HG02759 (cell line): ENCODE measurements around the gene EDA.

Source experiments
- ATAC-seq: cut with Tn5 transposase; IDR thresholded peaks from one replicate; pipeline ENCODE4 v1.9.1; 2021; ENCODE audit warnings: mild to moderate bottlenecking, moderate library complexity; ENCODE audit not compliant: unreplicated experiment

EDA gene

DNA sequence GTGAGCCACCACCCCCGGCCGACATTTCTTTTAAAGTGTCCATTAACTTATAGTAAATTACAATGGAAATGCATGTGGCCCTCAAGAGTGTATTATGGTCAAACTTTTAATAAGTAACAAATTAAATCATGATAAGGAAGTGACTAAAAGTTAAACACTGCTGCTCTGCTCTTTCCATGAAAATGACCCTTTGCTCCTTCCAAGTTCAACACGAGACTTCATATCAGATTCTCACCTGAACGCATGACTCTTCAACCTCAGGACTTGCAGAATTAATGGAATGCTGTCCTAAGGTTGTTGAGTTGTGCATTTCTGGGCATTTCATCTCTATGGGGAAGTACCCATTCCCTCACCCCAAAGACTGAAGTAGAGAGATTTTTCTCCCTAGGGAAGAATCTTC lies 406.7 kb downstream of the EDA start:
- ATAC-seq = no peak

DNA sequence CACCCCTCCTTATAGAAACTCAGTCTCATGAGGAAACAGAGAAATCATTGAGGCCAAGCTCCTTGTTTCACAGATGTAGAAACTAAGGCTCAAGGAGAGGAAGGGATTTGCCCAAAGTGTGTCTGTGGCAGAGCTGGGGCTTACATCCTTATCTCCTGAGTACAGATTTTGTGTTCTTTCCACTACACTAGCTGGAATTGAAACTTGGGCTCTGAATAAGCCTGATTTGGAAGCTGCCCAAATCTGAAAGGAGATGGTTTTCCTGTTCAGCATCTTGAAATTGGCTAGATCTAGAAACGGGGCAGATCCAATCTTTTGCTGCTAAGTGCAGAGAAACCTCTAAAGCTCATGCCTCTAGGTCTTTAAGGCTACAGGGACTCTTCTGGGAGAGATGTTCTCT lies 409.6 kb downstream of the EDA start:
- no peak for ATAC-seq

DNA sequence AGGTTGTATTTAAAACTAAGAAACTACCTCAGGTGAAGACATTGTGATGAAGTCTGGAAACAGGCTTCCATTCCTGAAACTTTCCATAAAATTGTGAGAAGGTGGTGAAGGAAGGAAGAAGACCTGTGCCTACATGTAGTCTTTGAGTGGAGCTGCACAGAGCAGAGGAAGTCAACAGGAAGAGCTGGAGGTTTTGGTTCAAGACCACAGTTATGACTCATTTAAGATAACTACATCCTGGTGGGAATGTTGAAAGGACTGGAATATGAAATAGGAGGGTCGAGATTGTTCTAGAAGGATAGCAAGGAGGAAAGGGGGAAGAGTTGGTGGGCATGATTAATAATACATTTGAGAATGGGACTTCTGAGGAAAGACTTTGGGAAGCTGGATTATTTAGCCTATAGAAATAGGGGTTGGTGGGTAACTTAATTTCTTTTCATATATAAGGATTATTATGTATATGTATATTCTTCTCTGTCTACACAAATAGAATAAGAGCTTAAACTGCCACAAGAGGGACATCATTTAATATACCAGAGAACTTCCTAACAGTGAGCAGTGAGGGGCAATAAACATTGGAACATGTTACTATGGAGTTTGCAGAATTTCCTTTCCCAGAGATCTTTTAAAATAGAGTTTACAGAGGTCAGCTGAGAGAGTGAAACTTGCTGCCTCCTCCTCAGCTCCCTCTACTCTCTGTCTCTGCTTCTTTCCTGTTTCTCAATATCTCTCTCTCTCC lies 410.4 kb downstream of the EDA start:
- ATAC-seq = no peak

GRCh38 chrX:70026851-70027200 lies 410.9 kb downstream of the EDA start:
- no peak for ATAC-seq

DNA sequence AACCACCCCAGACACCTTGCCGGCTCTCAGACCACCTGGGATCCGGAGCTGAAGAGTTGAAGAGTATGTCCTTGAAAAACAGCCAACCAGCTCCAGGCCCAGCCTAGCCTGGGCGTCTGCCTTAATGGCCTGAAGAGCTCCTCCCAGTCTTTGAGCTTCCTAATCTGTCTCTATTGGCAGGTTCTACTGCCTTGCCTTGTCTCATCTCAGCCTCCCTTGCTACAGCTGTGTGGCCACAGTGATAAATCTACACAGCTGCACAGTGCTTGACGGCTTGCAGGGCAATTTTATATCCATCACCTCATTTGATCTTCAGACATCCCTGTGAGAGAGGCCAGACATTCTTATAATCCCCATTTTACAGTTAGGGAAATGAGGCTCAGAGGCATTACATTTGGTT lies 413.9 kb downstream of the EDA start:
- ATAC-seq = no peak

GRCh38 chrX:70030301-70030767 lies 414.4 kb downstream of the EDA start:
- peak; percentile 79 for ATAC-seq

GRCh38 chrX:70032792-70033191 lies 416.9 kb downstream of the EDA start:
- no peak for ATAC-seq

GRCh38 chrX:70033348-70034051 lies 417.6 kb downstream of the EDA start:
- ATAC-seq = peak; percentile 84

DNA sequence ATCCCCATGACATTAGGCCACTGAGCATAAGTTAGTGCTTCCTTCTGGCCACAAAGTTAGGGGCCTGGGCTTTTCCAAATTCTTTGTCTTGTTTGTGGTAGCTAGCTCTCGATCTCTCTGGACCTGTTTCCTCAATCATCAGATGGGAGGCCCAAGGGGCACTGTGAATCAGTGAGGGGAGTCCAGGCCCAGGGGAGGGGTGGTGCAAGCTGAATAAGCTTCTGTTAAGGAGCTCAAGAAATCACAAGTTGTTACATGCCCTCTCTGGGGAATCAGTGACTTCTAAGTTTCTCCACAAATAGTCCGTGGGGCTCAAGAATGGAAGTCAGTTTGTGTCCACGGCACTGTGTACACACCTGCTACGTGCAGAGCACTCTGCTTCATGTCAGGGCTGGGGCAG lies 418.7 kb downstream of the EDA start:
- no peak for ATAC-seq

DNA sequence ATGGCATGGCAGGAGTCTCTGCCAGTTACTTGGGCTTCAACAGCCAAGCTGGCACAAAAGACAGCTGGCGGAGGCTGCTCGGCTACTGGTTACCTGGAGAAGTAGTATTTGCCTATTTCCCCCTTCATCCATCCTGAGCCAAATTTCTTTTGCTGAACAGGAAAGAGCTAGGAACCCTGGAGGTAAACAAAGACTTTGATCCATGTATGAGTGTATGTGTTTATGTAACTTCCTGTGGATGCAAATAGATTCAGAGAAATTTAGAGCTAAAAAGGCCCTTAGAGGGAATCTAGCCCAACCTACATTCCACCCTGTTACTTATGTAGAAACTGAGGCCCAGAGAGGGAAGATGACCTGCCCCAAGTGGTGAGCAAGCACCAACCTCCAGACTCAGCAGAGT lies 422.6 kb downstream of the EDA start:
- no peak for ATAC-seq

GRCh38 chrX:70038951-70039350 lies 423.0 kb downstream of the EDA start:
- ATAC-seq = no peak

GRCh38 chrX:70039758-70040157 lies 423.8 kb downstream of the EDA start:
- no peak for ATAC-seq

DNA sequence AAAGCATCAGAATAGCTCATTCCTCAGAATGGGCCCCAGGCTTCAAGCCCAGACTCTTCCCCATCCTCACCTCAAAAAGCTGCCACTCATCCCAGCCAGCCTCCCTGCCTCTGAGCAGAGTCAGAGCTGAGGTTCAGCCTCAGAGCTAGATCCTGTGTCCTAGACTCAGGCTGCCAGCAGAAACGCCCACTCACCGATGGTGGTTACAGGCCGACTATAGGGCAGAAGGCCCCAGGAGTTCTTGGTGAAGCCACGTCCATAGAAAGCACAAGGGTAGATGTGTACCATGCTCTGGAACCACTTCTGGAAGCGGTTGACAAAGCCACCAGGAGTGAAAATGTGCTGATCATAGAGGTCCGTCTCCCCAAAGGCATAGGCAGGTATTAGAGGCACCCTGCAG lies 426.1 kb downstream of the EDA start:
- no peak for ATAC-seq

DNA sequence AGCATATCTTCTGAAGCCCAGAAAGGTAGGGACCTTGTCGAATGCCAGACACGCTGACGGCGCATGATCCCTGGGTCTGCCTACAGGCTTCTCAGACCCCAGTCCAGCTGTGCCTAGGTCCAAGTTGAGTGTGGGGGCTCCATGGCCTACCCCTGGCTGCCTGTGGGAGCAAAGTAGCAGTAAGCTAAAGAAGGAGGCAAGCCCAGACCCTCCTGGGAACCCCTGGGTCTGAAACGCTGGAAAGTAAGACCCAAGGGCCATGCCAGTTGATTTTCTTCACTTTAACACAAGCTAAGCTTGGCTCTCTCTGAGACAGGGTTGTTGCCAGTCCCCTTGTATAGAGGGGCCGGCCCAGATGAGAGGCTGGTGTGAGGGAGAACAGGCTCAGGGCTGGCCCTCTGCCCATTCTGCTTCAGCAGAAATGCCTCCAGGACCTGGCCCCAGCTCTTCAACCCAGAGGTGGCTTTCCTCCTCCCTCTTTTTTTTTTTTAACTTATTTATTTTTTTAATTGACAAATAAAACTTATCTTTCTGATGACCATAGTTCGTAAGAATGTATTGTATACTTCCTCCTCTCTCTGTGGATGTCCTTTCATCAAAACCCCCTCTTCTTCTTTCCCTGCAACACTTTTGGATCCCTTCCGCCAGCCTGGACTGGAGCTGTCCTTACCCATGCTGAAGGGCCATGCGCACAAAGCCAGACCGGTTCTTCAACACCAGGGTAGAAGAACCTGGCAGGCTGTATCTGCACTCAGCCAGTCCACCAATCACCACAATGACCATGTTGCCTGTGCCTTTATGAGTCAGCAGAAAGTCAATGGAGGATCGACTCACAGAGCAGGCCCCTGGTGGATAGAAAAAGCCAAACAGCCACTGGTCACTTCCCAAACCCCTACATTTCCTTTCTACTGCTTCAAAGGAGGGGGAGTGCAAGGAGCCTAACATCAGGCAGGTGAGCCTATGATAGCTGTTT lies 426.8 kb downstream of the EDA start:
- no peak for ATAC-seq

GRCh38 chrX:70043685-70044084 lies 427.8 kb downstream of the EDA start:
- no peak for ATAC-seq

DNA sequence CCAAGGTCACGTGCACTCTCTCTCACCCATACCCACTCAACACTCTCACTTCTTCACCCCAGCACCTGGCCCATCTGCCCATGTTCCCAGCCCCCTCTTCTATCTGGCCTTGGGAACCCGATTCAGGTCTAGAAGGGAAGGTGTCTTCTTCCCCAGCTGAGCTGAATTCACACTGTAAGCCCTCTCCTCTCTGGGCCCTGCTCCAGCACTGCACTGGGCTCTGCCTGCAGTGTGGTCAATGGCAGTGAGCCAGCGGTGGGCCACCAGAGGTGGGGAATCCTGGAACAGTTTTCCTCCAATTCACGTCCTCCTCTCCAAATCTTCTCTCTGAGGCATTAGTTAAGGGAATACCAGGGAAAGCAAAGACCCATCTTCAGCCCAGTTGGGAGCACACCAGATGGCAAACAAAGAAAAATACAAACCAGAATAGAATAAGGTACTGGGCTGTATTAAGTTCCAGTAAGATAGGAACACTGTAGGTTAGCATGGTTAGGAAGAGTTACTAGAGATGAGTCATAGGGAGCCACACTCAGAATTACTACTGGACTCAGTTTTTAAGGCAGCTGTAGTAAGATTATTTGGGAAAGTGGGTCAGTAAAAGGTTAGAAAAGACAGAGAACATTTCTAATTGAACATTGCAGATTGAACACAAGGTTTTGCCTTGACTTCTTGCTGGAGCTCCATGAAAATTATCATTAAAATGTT lies 428.8 kb downstream of the EDA start:
- ATAC-seq = no peak

GRCh38 chrX:70046978-70047377 lies 431.1 kb downstream of the EDA start:
- no peak for ATAC-seq

DNA sequence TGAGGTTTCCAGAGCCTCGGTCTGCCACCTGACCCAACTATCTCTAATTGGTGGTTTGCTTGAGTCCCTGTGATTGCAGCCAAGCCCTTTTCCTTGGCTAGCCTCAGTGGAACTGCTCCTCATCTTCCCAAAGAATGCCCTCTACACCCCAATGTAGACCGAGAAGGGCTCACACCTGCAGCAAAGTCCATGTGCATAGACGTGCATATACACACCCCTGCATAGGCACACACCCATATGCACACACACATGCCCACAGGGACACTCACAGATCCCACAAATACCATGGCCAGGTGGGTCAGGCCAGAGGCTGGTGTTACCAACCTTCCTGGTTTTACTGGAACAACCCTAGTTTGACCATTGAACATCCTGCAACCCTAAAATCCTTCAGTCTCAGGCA lies 433.5 kb downstream of the EDA start:
- ATAC-seq = no peak

GRCh38 chrX:70049925-70050324 lies 434.0 kb downstream of the EDA start, which contains the start of gene AWAT2:
TSS of gene AWAT2 (minus strand) at chrX:70049938. CDS start at chrX:70049932, 6 bp downstream.
- ATAC-seq = no peak

DNA sequence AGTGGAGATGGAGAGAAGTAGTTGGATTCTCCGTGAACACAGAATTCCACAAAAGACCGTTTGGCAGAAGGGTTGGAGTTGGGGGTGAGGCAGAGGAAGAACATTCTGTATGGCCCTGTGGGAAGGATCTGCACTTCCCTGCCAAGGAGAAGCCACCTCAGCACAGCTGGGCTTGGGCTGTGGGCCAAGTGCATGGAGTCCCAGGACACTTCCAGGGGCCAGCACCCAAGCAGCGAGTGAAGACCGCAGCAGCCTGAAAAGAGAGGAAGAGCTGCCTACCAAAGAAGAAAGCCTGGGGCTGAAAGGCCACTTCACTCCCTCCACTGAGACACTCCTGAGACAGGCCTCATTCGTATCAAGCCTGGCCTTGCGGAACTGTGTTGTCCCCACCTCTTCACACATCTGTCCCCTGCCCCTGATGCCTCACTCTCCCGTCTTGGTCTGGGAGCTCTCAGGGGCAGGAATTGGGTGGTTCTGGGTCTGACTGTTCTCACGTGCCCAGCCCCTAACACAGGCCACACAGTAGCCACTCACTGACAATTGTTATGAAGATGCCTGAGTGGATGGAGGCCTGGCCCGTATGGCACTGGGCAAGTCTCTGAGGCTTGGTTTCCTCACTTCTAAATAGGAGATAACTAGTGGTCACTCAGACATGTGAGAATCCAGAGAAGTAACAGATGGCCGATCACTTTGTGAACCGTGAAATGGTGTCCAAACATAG lies 437.1 kb downstream of the EDA start:
- no peak for ATAC-seq
